ENCODE data around the gene GRIPAP1. TPM values are rescaled to one million over a fixed set of nuclear protein-coding genes. Genes with fewer than 3 reads are reported as not detected.
A peak's percentile ranks its signal among the peaks of the same experiment; 100 is the strongest.

The GRIPAP1 gene
- total RNA-seq, 2 donors from 2014 or later, result 107 to 123 TPM

GRCh38 chrX:48939524-48940228 is 62.4 kb downstream of the GRIPAP1 start:
- H3K4me1 Mint-ChIP-seq, result peaks cover 57% of the 10 kb centered on the region
- H3K4me3 Mint-ChIP-seq, result peak overlapping the region; percentile 92
- no peaks in the 10 kb centered on the region for H3K27me3 Mint-ChIP-seq
- DNase-seq, result no peak
- H3K36me3 Mint-ChIP-seq (ENCODE audit: low read depth), result no peaks in the 10 kb centered on the region
- peak; percentile 26 for ATAC-seq
- no peaks in the 10 kb centered on the region for H3K9me3 ChIP-seq (ENCODE audit: control insufficient read depth, low read length, poor library complexity, severe bottlenecking)
- peak overlapping the region; percentile 100 for H3K27ac Mint-ChIP-seq

GRCh38 chrX:48938721-48939425 is 63.2 kb downstream of the GRIPAP1 start:
- Mint-ChIP-seq H3K36me3 (ENCODE audit: low read depth) (no peaks in the 10 kb centered on the region), H3K4me1 (peaks cover 60% of the 10 kb centered on the region), H3K27me3 (no peaks in the 10 kb centered on the region), H3K27ac (peak overlapping the region; percentile 100), H3K4me3 (peak overlapping the region; percentile 92)
- DNase-seq (peak; percentile 39 to 61 (median 56)), ATAC-seq (peak; percentile 62)
- H3K9me3 ChIP-seq (ENCODE audit: control insufficient read depth, low read length, poor library complexity, severe bottlenecking), result no peaks in the 10 kb centered on the region

GRCh38 chrX:48937054-48937907 is 64.8 kb downstream of the GRIPAP1 start:
- Mint-ChIP-seq H3K4me1 (peaks cover 55% of the 10 kb centered on the region), H3K36me3 (ENCODE audit: low read depth) (no peaks in the 10 kb centered on the region), H3K4me3 (peak overlapping the region; percentile 92), H3K27me3 (no peaks in the 10 kb centered on the region), H3K27ac (peak overlapping the region; percentile 100)
- peak; percentile 65 to 79 (median 77) for DNase-seq
- ATAC-seq, result peak; percentile 66
- no peaks in the 10 kb centered on the region for H3K9me3 ChIP-seq (ENCODE audit: control insufficient read depth, low read length, poor library complexity, severe bottlenecking)

- Mint-ChIP-seq H3K36me3 (ENCODE audit: low read depth) (no peaks in the 10 kb centered on the region), H3K27me3 (no peaks in the 10 kb centered on the region), H3K4me1 (peaks cover 48% of the 10 kb centered on the region), H3K27ac (peak overlapping the region; percentile 100), H3K4me3 (peak overlapping the region; percentile 92)
- no peak for DNase-seq
- ATAC-seq, result no peak
- no peaks in the 10 kb centered on the region for H3K9me3 ChIP-seq (ENCODE audit: control insufficient read depth, low read length, poor library complexity, severe bottlenecking)
Measured at GRCh38 chrX:48936429-48937053, 65.5 kb downstream of the GRIPAP1 start.

- H3K36me3 Mint-ChIP-seq (ENCODE audit: low read depth), result no peaks in the 10 kb centered on the region
- H3K9me3 ChIP-seq (ENCODE audit: control insufficient read depth, low read length, poor library complexity, severe bottlenecking), result no peaks in the 10 kb centered on the region
- H3K27me3 Mint-ChIP-seq, result no peaks in the 10 kb centered on the region
- no peak for ATAC-seq
- DNase-seq, result no peak
- H3K27ac Mint-ChIP-seq, result peak overlapping the region; percentile 100
- peak overlapping the region; percentile 75 for H3K4me3 Mint-ChIP-seq
- H3K4me1 Mint-ChIP-seq, result peaks cover 43% of the 10 kb centered on the region
Measured at GRCh38 chrX:48935301-48935670, 66.8 kb downstream of the GRIPAP1 start.

- peak overlapping the region; percentile 100 for H3K27ac Mint-ChIP-seq
- peak overlapping the region; percentile 75 for H3K4me3 Mint-ChIP-seq
- DNase-seq (no peak), ATAC-seq (peak; percentile 48)
- no peaks in the 10 kb centered on the region for H3K9me3 ChIP-seq (ENCODE audit: control insufficient read depth, low read length, poor library complexity, severe bottlenecking)
- H3K4me1 Mint-ChIP-seq, result peaks cover 41% of the 10 kb centered on the region
- no peaks in the 10 kb centered on the region for H3K27me3 Mint-ChIP-seq
- peaks cover 2% of the 10 kb centered on the region for H3K36me3 Mint-ChIP-seq (ENCODE audit: low read depth)
Measured at GRCh38 chrX:48934581-48935300, 67.3 kb downstream of the GRIPAP1 start.

GRCh38 chrX:48933757-48934156 is 68.3 kb downstream of the GRIPAP1 start:
- no peaks in the 10 kb centered on the region for H3K9me3 ChIP-seq (ENCODE audit: control insufficient read depth, low read length, poor library complexity, severe bottlenecking)
- DNase-seq, result no peak
- Mint-ChIP-seq H3K36me3 (ENCODE audit: low read depth) (peaks cover 2% of the 10 kb centered on the region), H3K4me1 (peaks cover 31% of the 10 kb centered on the region), H3K27ac (peak overlapping the region; percentile 100), H3K27me3 (no peaks in the 10 kb centered on the region), H3K4me3 (no peak overlapping the region)
- ATAC-seq, result no peak

- ATAC-seq, result no peak
- Mint-ChIP-seq H3K27ac (no peak overlapping the region), H3K27me3 (no peaks in the 10 kb centered on the region), H3K4me1 (peaks cover 17% of the 10 kb centered on the region), H3K4me3 (no peak overlapping the region), H3K36me3 (ENCODE audit: low read depth) (peaks cover 8% of the 10 kb centered on the region)
- DNase-seq, result no peak
- no peaks in the 10 kb centered on the region for H3K9me3 ChIP-seq (ENCODE audit: control insufficient read depth, low read length, poor library complexity, severe bottlenecking)
Measured at GRCh38 chrX:48927736-48928382, 74.2 kb downstream of the GRIPAP1 start.

GRCh38 chrX:48927123-48927522 is 74.9 kb downstream of the GRIPAP1 start:
- Mint-ChIP-seq H3K4me3 (no peak overlapping the region), H3K27me3 (no peaks in the 10 kb centered on the region), H3K27ac (peak overlapping the region; percentile 63), H3K4me1 (peaks cover 18% of the 10 kb centered on the region), H3K36me3 (ENCODE audit: low read depth) (peaks cover 8% of the 10 kb centered on the region)
- DNase-seq (no peak), ATAC-seq (no peak)
- H3K9me3 ChIP-seq (ENCODE audit: control insufficient read depth, low read length, poor library complexity, severe bottlenecking), result no peaks in the 10 kb centered on the region

- peak overlapping the region; percentile 84 for H3K4me3 Mint-ChIP-seq
- peaks cover 9% of the 10 kb centered on the region for H3K36me3 Mint-ChIP-seq (ENCODE audit: low read depth)
- no peaks in the 10 kb centered on the region for H3K9me3 ChIP-seq (ENCODE audit: control insufficient read depth, low read length, poor library complexity, severe bottlenecking)
- H3K27me3 Mint-ChIP-seq, result no peaks in the 10 kb centered on the region
- H3K27ac Mint-ChIP-seq, result peak overlapping the region; percentile 97
- ATAC-seq (no peak), DNase-seq (no peak)
- peaks cover 29% of the 10 kb centered on the region for H3K4me1 Mint-ChIP-seq
Measured at GRCh38 chrX:48924270-48924669, 77.8 kb downstream of the GRIPAP1 start.

GRCh38 chrX:48923771-48924170 is 78.3 kb downstream of the GRIPAP1 start:
- peak overlapping the region; percentile 84 for H3K4me3 Mint-ChIP-seq
- H3K4me1 Mint-ChIP-seq, result peaks cover 31% of the 10 kb centered on the region
- peaks cover 9% of the 10 kb centered on the region for H3K36me3 Mint-ChIP-seq (ENCODE audit: low read depth)
- no peaks in the 10 kb centered on the region for H3K9me3 ChIP-seq (ENCODE audit: control insufficient read depth, low read length, poor library complexity, severe bottlenecking)
- H3K27me3 Mint-ChIP-seq, result no peaks in the 10 kb centered on the region
- DNase-seq (no peak), ATAC-seq (no peak)
- peak overlapping the region; percentile 97 for H3K27ac Mint-ChIP-seq
